ENCODE data around the gene DNAH8. TPM values are rescaled to one million over a fixed set of nuclear protein-coding genes. Genes with fewer than 3 reads are reported as not detected.

Gene DNAH8
- total RNA-seq, 1 donor from 2014 or later, result 14.6 TPM

DNA sequence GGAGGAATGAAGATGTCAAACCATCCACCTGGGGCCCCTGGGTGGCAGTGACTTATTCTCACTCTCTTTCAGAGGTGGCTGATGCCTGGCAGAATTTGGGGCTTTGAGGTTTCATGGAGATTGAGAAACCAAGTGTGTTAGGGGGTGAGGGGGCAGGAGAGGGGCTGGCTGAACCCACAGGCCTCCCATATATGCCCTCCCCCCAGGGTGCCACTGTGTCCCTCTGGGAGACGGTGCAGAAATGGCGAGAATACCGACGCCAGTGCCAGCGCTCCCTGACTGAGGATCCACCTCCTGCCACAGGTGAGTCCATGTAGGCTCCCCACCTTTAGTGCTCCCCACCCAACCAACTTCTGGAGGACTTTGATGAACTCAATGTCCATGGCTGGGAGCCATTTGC is 341.1 kb downstream of the DNAH8 start:
- no peaks in the 10 kb centered on the region for H3K9me3 ChIP-seq (ENCODE audit: control insufficient read depth in 3 of 3, low read length in 3 of 3)
- no peaks in the 10 kb centered on the region for H3K4me1 ChIP-seq (ENCODE audit: control insufficient read depth in 3 of 3, insufficient read depth in 3 of 3, low read length in 3 of 3)
- H3K27ac ChIP-seq (ENCODE audit: low read depth, low read length), result no peak overlapping the region
- no peak overlapping the region for H3K4me3 ChIP-seq (ENCODE audit: low read length in 3 of 3)
- no peaks in the 10 kb centered on the region for H3K36me3 ChIP-seq (ENCODE audit: control insufficient read depth in 3 of 3, insufficient read depth in 3 of 3, low read length in 3 of 3)
- no peak overlapping the region for H3K9ac ChIP-seq (ENCODE audit: low read depth in 1 of 3, low read length in 3 of 3)
- peaks cover 12 to 55% (median 40%) of the 10 kb centered on the region in 3 donors for H3K27me3 ChIP-seq (ENCODE audit: control insufficient read depth in 3 of 3, insufficient read depth in 3 of 3, low read length in 3 of 3)

DNA sequence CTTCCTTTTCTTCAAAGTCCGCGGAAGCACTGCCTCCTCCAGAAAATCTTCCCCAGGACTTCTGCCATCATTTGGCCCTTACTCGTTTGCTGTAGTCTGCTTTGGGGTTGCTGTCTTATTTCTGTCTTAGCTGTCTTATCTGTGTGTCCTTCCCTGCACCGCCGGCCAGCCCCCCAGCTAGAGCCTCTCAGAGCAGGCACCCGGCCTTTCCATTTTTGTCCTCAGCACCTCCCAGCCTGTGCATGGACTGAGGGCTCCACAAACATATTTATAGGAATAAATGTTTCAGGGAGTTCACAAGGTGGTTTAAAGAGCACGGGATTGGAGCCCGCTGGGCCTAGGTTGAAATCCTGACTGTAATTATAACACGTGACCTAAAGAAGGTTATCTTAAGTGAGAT is 341.6 kb downstream of the DNAH8 start:
- Histone ChIP-seq H3K9me3 (ENCODE audit: control insufficient read depth in 3 of 3, low read length in 3 of 3) (no peaks in the 10 kb centered on the region), H3K27ac (ENCODE audit: low read depth, low read length) (no peak overlapping the region), H3K36me3 (ENCODE audit: control insufficient read depth in 3 of 3, insufficient read depth in 3 of 3, low read length in 3 of 3) (no peaks in the 10 kb centered on the region), H3K9ac (ENCODE audit: low read depth in 1 of 3, low read length in 3 of 3) (no peak overlapping the region), H3K4me1 (ENCODE audit: control insufficient read depth in 3 of 3, insufficient read depth in 3 of 3, low read length in 3 of 3) (no peaks in the 10 kb centered on the region), H3K4me3 (ENCODE audit: low read length in 3 of 3) (no peak overlapping the region), H3K27me3 (ENCODE audit: control insufficient read depth in 3 of 3, insufficient read depth in 3 of 3, low read length in 3 of 3) (peaks cover 12 to 53% (median 40%) of the 10 kb centered on the region in 3 donors)

DNA sequence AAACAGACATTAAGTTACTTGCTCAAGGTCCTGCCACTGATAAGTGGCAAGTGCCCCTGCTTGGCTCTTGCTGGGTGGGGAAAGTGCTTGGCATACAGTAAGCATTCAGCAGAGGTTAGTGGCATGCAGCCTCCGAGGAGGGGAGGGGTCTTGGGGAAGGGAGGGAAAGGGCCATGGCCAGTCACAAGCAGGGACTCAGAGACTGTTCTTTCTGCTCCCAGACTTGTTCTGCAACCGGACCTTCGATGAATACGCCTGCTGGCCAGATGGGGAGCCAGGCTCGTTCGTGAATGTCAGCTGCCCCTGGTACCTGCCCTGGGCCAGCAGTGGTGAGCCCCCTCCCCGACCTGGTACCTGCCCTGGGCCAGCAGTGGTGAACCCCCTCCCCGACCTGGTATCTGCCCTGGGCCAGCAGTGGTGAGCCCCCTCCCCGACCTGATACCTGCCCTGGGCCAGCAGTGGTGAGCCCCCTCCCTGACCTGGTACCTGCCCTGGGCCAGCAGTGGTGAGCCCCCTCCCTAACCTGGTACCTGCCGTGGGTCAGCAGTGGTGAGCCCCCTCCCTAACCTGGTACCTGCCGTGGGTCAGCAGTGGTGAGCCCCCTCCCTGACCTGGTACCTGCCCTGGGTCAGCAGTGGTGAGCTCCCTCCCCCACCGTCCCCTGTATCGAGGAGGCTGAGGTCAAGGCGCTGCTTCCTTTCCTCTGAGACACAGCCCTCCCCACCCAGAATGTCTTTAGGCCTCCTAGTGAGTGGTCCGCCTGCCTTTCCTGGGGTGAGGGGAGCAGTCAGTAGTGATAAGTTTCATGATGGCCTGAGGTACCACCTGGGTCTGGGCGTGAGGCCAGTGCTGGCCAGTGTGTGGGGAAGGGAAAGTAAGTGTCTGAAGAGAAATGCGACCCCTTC is 342.4 kb downstream of the DNAH8 start:
- no peak overlapping the region for H3K4me3 ChIP-seq (ENCODE audit: low read length in 3 of 3)
- H3K27ac ChIP-seq (ENCODE audit: low read depth, low read length), result no peak overlapping the region
- no peaks in the 10 kb centered on the region for H3K36me3 ChIP-seq (ENCODE audit: control insufficient read depth in 3 of 3, insufficient read depth in 3 of 3, low read length in 3 of 3)
- H3K9me3 ChIP-seq (ENCODE audit: control insufficient read depth in 3 of 3, low read length in 3 of 3), result no peaks in the 10 kb centered on the region
- H3K4me1 ChIP-seq (ENCODE audit: control insufficient read depth in 3 of 3, insufficient read depth in 3 of 3, low read length in 3 of 3), result no peaks in the 10 kb centered on the region
- H3K9ac ChIP-seq (ENCODE audit: low read depth in 1 of 3, low read length in 3 of 3), result no peak overlapping the region
- peaks cover 9 to 51% (median 42%) of the 10 kb centered on the region in 3 donors for H3K27me3 ChIP-seq (ENCODE audit: control insufficient read depth in 3 of 3, insufficient read depth in 3 of 3, low read length in 3 of 3)

DNA sequence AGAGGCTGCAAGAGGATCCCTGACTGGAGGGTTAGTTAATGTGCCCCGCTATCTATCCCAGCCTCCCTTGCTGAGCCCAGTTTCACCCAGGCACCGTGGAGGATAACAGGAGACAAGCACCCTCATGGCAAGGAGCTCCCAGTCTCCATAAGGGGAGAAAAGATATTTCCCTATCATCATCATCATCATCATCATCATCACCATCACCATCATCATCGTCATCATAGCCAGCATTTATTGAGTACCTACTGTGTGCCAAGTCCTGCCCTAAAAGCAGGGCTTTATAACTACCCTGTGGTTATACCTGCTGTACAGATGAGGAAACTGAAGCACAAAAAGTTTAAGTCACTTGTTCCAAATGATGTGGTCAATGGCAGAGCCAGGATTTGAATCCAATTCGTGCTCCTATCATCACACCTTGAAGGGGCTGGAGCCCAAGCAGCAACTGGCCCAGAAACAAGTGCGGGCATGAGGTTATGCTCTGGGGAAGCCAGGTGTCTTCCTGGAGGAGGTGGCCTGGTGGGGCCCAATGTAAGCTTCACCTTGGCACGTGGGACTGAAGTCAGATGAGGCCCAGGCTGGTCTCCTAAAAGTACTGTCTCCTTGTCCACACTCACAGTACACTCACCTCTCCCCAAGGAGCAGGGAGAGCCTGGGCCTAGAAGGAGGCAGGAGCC is 343.5 kb downstream of the DNAH8 start:
- Histone ChIP-seq H3K27ac (ENCODE audit: low read depth, low read length) (no peak overlapping the region), H3K9ac (ENCODE audit: low read depth in 1 of 3, low read length in 3 of 3) (no peak overlapping the region), H3K4me1 (ENCODE audit: control insufficient read depth in 3 of 3, insufficient read depth in 3 of 3, low read length in 3 of 3) (no peaks in the 10 kb centered on the region), H3K9me3 (ENCODE audit: control insufficient read depth in 3 of 3, low read length in 3 of 3) (no peaks in the 10 kb centered on the region), H3K4me3 (ENCODE audit: low read length in 3 of 3) (no peak overlapping the region), H3K36me3 (ENCODE audit: control insufficient read depth in 3 of 3, insufficient read depth in 3 of 3, low read length in 3 of 3) (no peaks in the 10 kb centered on the region), H3K27me3 (ENCODE audit: control insufficient read depth in 3 of 3, insufficient read depth in 3 of 3, low read length in 3 of 3) (peaks cover 1 to 47% (median 39%) of the 10 kb centered on the region in 3 donors)

DNA sequence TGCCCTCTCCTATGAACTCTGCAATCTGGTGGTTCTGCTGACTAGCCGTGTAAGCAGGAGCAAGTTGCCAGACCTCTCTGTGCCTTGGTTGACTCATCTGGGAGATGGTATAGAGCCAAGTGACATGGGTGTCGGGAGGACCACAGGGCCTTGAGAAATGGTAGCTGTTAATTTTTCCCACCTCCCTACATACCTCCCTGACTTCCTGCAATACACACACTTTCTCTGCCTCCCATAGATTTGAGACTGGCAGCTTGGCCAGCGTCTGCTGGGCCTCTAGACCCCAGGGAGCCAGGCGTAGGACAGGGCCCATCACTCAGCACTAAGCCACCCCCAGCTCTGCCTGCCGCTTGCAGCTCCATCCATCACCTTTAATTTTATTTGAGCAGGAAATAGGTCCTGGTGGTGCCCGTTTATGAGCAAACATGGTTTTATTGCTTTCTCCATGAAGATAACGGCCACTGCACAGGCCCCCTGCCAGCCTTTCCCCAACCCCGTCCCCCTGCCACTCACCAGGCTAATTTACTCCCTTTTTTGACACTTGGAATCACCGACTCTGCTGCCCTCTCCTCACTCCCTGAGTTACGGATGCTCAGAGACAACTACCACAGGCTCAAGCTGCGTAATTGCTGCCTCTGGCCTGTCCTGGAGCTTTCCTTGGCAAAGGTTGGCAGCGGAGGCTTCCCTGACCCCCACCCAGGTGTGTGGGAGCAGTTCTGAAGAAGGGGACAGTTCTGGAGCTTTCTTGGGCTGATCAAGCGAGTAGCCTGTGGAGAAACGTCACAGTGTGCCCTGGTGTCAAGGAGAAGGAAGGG is 344.6 kb downstream of the DNAH8 start:
- Histone ChIP-seq H3K27me3 (ENCODE audit: control insufficient read depth in 3 of 3, insufficient read depth in 3 of 3, low read length in 3 of 3) (peaks cover 0 to 50% (median 42%) of the 10 kb centered on the region in 3 donors), H3K9ac (ENCODE audit: low read depth in 1 of 3, low read length in 3 of 3) (no peak overlapping the region), H3K27ac (ENCODE audit: low read depth, low read length) (no peak overlapping the region), H3K9me3 (ENCODE audit: control insufficient read depth in 3 of 3, low read length in 3 of 3) (no peaks in the 10 kb centered on the region), H3K36me3 (ENCODE audit: control insufficient read depth in 3 of 3, insufficient read depth in 3 of 3, low read length in 3 of 3) (no peaks in the 10 kb centered on the region), H3K4me1 (ENCODE audit: control insufficient read depth in 3 of 3, insufficient read depth in 3 of 3, low read length in 3 of 3) (no peaks in the 10 kb centered on the region), H3K4me3 (ENCODE audit: low read length in 3 of 3) (no peak overlapping the region)

DNA sequence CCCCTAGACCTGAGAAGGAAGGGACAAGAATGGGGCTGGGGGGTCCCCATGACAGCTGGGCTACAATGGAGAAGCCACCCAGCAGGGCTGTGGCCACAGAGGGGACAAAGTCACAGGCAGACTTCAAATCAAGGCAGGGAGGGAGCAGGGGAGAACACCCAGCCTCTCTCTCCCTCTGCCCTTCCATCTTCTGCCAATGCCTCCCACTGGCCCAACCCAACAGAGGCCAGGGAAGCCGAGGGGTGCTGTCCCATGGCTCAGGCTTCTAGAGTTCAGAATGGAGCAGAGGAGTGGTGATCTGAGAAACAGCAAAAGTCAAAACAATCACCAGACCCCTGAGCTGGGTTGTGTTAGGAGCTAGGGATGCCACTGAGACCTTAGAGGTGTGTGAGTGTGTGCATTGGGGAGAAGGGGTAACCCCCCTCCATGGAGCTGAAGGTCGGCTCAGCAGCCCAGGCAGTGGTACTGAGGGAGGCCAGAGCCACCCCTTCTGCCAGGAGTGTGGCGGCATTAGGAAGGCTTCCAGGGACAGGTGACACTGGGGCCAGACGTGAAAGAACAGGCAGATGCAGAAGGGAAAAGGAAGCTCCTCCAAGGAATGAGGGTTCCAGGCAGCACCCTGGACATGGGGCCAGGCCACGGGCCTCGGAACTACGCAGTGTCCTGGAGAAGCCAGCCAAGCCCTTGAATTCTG is 345.5 kb downstream of the DNAH8 start:
- Histone ChIP-seq H3K4me1 (ENCODE audit: control insufficient read depth in 3 of 3, insufficient read depth in 3 of 3, low read length in 3 of 3) (no peaks in the 10 kb centered on the region), H3K27ac (ENCODE audit: low read depth, low read length) (no peak overlapping the region), H3K36me3 (ENCODE audit: control insufficient read depth in 3 of 3, insufficient read depth in 3 of 3, low read length in 3 of 3) (no peaks in the 10 kb centered on the region), H3K9me3 (ENCODE audit: control insufficient read depth in 3 of 3, low read length in 3 of 3) (no peaks in the 10 kb centered on the region), H3K9ac (ENCODE audit: low read depth in 1 of 3, low read length in 3 of 3) (no peak overlapping the region), H3K27me3 (ENCODE audit: control insufficient read depth in 3 of 3, insufficient read depth in 3 of 3, low read length in 3 of 3) (peaks cover 0 to 51% (median 48%) of the 10 kb centered on the region in 3 donors), H3K4me3 (ENCODE audit: low read length in 3 of 3) (no peak overlapping the region)

DNA sequence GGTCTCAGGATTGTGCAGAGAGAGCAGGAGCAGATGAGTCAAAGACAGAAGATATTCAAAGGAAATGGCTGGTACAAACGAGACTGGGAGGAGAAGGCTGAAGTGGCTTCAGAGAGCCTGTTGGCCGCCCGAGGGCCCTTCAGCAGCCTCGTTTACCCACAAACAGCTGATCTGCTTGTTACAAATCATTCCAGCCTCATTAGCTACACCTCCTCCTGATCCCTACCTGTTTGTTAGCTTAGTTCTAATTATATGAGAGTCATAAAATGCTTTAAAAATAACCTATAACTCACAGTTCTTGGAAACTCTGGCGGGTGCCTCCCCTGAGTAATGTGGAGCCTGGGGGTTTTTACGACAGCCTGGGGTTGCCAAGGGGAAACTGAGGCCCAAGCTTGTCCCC is 346.1 kb downstream of the DNAH8 start:
- Histone ChIP-seq H3K4me3 (ENCODE audit: low read length in 3 of 3) (no peak overlapping the region), H3K9me3 (ENCODE audit: control insufficient read depth in 3 of 3, low read length in 3 of 3) (no peaks in the 10 kb centered on the region), H3K4me1 (ENCODE audit: control insufficient read depth in 3 of 3, insufficient read depth in 3 of 3, low read length in 3 of 3) (no peaks in the 10 kb centered on the region), H3K27me3 (ENCODE audit: control insufficient read depth in 3 of 3, insufficient read depth in 3 of 3, low read length in 3 of 3) (peaks cover 0 to 55% (median 43%) of the 10 kb centered on the region in 3 donors), H3K36me3 (ENCODE audit: control insufficient read depth in 3 of 3, insufficient read depth in 3 of 3, low read length in 3 of 3) (no peaks in the 10 kb centered on the region), H3K9ac (ENCODE audit: low read depth in 1 of 3, low read length in 3 of 3) (no peak overlapping the region), H3K27ac (ENCODE audit: low read depth, low read length) (no peak overlapping the region)

DNA sequence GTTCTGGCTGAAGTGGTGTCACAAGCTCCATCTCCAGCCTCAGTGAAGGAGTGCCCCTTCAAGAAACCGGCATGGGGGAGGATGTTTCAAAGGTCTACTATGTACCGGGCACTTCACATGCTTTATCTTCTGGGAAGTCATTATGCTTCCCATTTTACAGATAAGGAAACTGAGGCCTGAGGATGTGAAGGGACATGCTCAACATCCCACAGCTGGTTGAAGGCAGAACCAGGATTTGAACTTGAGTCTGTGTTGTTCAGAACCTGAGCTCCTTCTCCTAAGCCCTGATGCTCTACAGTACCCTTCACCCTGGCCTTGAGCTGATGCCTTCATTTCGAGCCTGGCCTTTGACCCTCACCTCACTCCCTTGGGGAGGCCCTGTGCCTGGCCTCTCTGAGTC is 346.5 kb downstream of the DNAH8 start:
- no peak overlapping the region for H3K4me3 ChIP-seq (ENCODE audit: low read length in 3 of 3)
- H3K9me3 ChIP-seq (ENCODE audit: control insufficient read depth in 3 of 3, low read length in 3 of 3), result no peaks in the 10 kb centered on the region
- H3K4me1 ChIP-seq (ENCODE audit: control insufficient read depth in 3 of 3, insufficient read depth in 3 of 3, low read length in 3 of 3), result no peaks in the 10 kb centered on the region
- H3K9ac ChIP-seq (ENCODE audit: low read depth in 1 of 3, low read length in 3 of 3), result no peak overlapping the region
- no peak overlapping the region for H3K27ac ChIP-seq (ENCODE audit: low read depth, low read length)
- H3K36me3 ChIP-seq (ENCODE audit: control insufficient read depth in 3 of 3, insufficient read depth in 3 of 3, low read length in 3 of 3), result no peaks in the 10 kb centered on the region
- H3K27me3 ChIP-seq (ENCODE audit: control insufficient read depth in 3 of 3, insufficient read depth in 3 of 3, low read length in 3 of 3), result peaks cover 0 to 59% (median 43%) of the 10 kb centered on the region in 3 donors

DNA sequence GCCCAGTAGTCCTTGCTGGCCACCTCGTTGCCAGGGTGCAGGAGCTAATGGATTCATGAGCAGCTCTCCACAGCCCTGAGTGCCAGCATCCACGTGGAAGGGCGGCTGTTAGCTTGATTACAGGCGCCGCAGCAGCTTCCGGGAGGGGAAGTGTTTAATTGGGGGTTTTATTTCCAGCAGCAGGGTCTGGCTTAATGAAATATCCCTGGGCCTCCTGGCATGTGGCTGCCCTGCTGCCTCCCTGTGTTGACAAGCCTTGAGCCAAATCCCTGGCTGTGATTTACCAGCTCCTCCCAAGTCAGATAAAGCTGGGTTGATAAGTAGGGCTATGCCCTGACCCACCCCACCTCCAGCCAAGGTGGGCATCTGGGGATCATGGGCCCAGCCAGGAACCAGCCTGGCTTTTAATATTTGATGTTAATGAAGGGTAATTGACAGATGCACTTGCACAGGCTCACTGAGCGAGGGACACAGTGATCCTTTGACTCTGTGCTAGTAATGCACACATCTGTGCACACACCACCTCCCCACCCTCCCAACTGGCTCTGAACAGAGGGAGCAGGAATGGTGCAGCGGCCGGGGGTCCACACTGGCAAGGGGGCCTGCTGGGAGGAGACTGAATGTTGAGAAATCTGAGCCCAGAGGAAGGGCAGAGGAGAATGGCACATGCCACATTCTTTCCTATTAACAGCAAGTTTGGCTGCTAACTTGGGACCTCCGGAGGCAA is 347.1 kb downstream of the DNAH8 start:
- Histone ChIP-seq H3K4me3 (ENCODE audit: low read length in 3 of 3) (no peak overlapping the region), H3K27ac (ENCODE audit: low read depth, low read length) (no peak overlapping the region), H3K27me3 (ENCODE audit: control insufficient read depth in 3 of 3, insufficient read depth in 3 of 3, low read length in 3 of 3) (peaks cover 0 to 63% (median 46%) of the 10 kb centered on the region in 3 donors), H3K4me1 (ENCODE audit: control insufficient read depth in 3 of 3, insufficient read depth in 3 of 3, low read length in 3 of 3) (no peaks in the 10 kb centered on the region), H3K36me3 (ENCODE audit: control insufficient read depth in 3 of 3, insufficient read depth in 3 of 3, low read length in 3 of 3) (no peaks in the 10 kb centered on the region), H3K9ac (ENCODE audit: low read depth in 1 of 3, low read length in 3 of 3) (no peak overlapping the region), H3K9me3 (ENCODE audit: control insufficient read depth in 3 of 3, low read length in 3 of 3) (no peaks in the 10 kb centered on the region)

Measured in skeletal muscle tissue (tissue), 4 donors.